ENCODE results near the gene DCAF11. TPM values are rescaled to one million over a fixed set of nuclear protein-coding genes. Genes with fewer than 3 reads are reported as not detected.

The DCAF11 gene
- total and polyA plus RNA-seq, 2 of the 8 experiments (the other 6 are each of a cell fraction or from before 2014, with no cell fraction given): 60.4 to 63.6 TPM

DNA sequence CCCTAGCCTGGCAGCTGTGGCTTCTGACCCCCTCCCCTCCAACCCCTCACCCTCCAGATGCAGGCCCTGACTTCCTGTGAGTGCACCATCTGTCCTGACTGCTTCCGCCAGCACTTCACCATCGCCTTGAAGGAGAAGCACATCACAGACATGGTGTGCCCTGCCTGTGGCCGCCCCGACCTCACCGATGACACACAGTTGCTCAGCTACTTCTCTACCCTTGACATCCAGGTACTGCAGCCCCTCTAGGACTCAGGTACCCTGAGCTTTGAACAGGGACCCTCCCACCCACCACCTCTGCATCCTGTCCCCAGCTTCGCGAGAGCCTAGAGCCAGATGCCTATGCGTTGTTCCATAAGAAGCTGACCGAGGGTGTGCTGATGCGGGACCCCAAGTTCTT is 40.5 kb downstream of the DCAF11 start:
- Histone ChIP-seq H3K4me3 (ENCODE audit: extremely low read depth in 1 of 4, insufficient read depth in 2 of 4, low read depth in 3 of 4, low read length in 4 of 4) (no peak overlapping the region), H3K4me1 (replicated peaks in 1 of 4; ENCODE audit: control insufficient read depth in 3 of 4, insufficient read depth in 4 of 4, low read length in 3 of 4) (no peaks in the 10 kb centered on the region), H4K8ac (ENCODE audit: extremely low read depth, insufficient read depth, low read length) (no peak overlapping the region), H3K4ac (replicated peaks; ENCODE audit: insufficient read length, low read depth, low read length) (no peak overlapping the region), H4K5ac (ENCODE audit: insufficient read length, low read depth, low read length) (no peak overlapping the region), H3K14ac (ENCODE audit: insufficient read length) (no peak overlapping the region), H2BK5ac (ENCODE audit: low read depth, low read length) (no peak overlapping the region), H3K56ac (replicated peaks; ENCODE audit: insufficient read length, low read depth, low read length) (no peak overlapping the region), H2AK5ac (ENCODE audit: low read depth, low read length) (no peak overlapping the region), H3K18ac (ENCODE audit: extremely low read depth, low read length) (no peak overlapping the region), H2AFZ (ENCODE audit: low read length) (no peak overlapping the region), H2BK15ac (ENCODE audit: low read length) (no peak overlapping the region), H3K4me2 (ENCODE audit: insufficient read depth in 1 of 2, low read depth in 2 of 2, low read length in 2 of 2) (no peak overlapping the region), H3K79me1 (ENCODE audit: low read depth, low read length) (peaks cover 6% of the 10 kb centered on the region; the same call in 1 of the 2 replicates), H4K91ac (replicated peaks; ENCODE audit: insufficient read length, low read length) (no peak overlapping the region), H3K27me3 (replicated peaks in 1 of 4; ENCODE audit: control insufficient read depth in 3 of 4, extremely low read depth in 1 of 4, insufficient read depth in 3 of 4, low read length in 3 of 4) (no peaks in the 10 kb centered on the region; a peak in 1 of 7 replicates), H2BK20ac (ENCODE audit: low read length) (no peak overlapping the region), H2BK12ac (ENCODE audit: low read depth, low read length) (no peak overlapping the region), H3K23ac (ENCODE audit: insufficient read length) (no peak overlapping the region), H3K27ac (ENCODE audit: low read depth, low read length) (no peak overlapping the region), H3K36me3 (ENCODE audit: control insufficient read depth in 2 of 4, insufficient read depth in 4 of 4, low read length in 3 of 4) (peaks cover 33 to 64% (median 57%) of the 10 kb centered on the region in 4 experiments), H2BK120ac (replicated peaks; ENCODE audit: low read depth, low read length) (no peak overlapping the region), H3K23me2 (ENCODE audit: low read depth, low read length) (no peaks in the 10 kb centered on the region), H3K9ac (replicated peaks in 1 of 4; ENCODE audit: extremely low read depth in 1 of 4, low read depth in 3 of 4, low read length in 3 of 4) (no peak overlapping the region), H3K9me3 (ENCODE audit: insufficient read depth in 2 of 2, low read depth in 1 of 2, low read length in 1 of 2) (no peaks in the 10 kb centered on the region), H4K20me1 (replicated peaks in 1 of 2; ENCODE audit: control insufficient read depth in 1 of 2, insufficient read depth in 2 of 2, low read length in 2 of 2) (peaks cover 2 to 18% of the 10 kb centered on the region in 2 experiments), H3K79me2 (ENCODE audit: control insufficient read depth in 1 of 2, insufficient read depth in 2 of 2, low read length in 2 of 2) (no peaks in the 10 kb centered on the region)
- no peak for DNase-seq (ENCODE audit: low read depth in 1 of 2, low spot score in 2 of 2)
- no peak for FAIRE-seq
- ChIA-PET CTCF (ENCODE audit: partially characterized antibody) (interaction anchor here (0.9 to 1.5 kb wide), 5 partner anchors 9 to 97 kb away, joined by 3 to 6 read pairs (median 3); no protein-coding TSS in a partner anchor), POLR2A (ENCODE audit: partially characterized antibody) (interaction anchor here (1.1 to 2.9 kb wide), 10 partner anchors 9 to 40 kb away, joined by 3 to 9 read pairs (median 4); partner anchors contain the start of genes PSME1, PSME2 and TM9SF1)
- no peak for TF ChIP-seq NANOG (IDR thresholded peaks at IDR 0.05; ENCODE audit: insufficient read depth, low read depth, low read length, poor library complexity, severe bottlenecking)
- TF ChIP-seq ASH2L (IDR thresholded peaks at IDR 0.05; ENCODE audit: low read length): no peak
- no peak for TF ChIP-seq NRF1 (IDR thresholded peaks at IDR 0.05; ENCODE audit: low read depth, low read length)
- no peak for TF ChIP-seq SP4 (IDR thresholded peaks at IDR 0.05; ENCODE audit: low read length)
- TF ChIP-seq POLR2AphosphoS5 (IDR thresholded peaks at IDR 0.05; ENCODE audit: low read depth, low read length): no peak
- no peak for TF ChIP-seq SP2 (IDR thresholded peaks at IDR 0.05; ENCODE audit: low read length)
- no peak for TF ChIP-seq TEAD4 (IDR thresholded peaks at IDR 0.05; ENCODE audit: low read depth, low read length)
- TF ChIP-seq CTBP2 (IDR thresholded peaks at IDR 0.05; ENCODE audit: borderline replicate concordance, insufficient read depth, insufficient read length, low read length): no peak
- WGBS, 2 experiments (ENCODE audit: extremely low coverage in 1 of 2, insufficient coverage in 1 of 2, insufficient read length in 1 of 2, insufficient replicate concordance in 2 of 2, low coverage in 1 of 2, low lambda C conversion rate in 2 of 2, missing lambda C conversion rate in 1 of 2): 95% methylated on average over 10 of the region's 10 CpGs; no CpG with 5 or more reads in 1 of the 2 experiments

All from H1 (cell line).